Skin of body (tissue), 2 donors: Measurements from ENCODE around the gene FBXL13. TPM values are rescaled to one million over a fixed set of nuclear protein-coding genes. Genes with fewer than 3 reads are reported as not detected.
"Not testable (repeated sequence)": the region's sequence is repeated elsewhere in the genome, so short reads cannot be mapped to it uniquely, and the experiment has no call there.

ENCODE experiments used
- DNase-seq: peaks from one replicate; lab custom pipeline; 2025; lab: John Stamatoyannopoulos, UW
- total RNA-seq: library from RNA; depleted of rRNA; stranded (reverse); fragments of >200 nt; gene quantifications from one replicate; pipeline ENCODE4 v1.2.3, GENCODE V29; 2014

FBXL13 gene
- total RNA-seq, 1 donor from 2014 or later = 2.8 TPM

DNA sequence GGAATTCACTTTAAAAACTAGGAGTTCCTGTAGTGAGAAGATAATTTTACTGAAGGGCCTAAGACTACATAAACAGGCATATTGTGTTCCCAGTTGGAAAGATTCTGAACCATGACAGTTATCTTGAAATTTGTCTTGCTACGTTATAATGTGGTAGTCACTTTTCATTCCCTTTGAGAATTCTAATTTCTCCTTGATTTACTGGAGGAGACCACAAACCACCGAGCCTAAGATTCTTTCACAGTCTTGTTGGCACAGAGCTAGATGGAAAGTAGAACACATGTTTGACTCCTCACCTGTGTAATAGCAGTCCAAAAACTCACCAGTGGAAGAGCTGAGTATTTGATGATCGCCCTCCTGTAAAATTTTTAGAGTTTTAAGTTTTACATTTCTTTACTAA, 5.2 kb upstream of the FBXL13 start:
- DNase-seq = no peak

DNA sequence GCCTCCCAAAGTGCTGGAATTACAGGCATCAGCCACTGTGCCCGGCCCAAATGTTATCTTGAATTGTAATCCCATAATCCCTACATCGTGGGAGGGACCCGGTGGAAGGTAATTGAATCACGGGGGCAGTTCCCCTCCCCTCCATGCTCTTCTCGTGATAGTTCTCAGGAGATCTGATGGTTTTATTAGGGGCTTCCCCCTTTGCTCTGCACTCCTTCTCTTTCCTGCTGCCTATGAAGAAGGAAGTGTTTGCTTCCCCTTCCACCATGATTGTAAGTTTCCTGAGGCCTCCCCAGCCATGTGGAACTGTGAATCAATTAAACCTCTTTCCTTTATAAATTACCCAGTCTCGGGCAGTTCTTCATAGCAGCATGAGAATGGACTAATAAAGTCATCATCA, 3.6 kb upstream of the FBXL13 start:
- not testable (repeated sequence) for DNase-seq

DNA sequence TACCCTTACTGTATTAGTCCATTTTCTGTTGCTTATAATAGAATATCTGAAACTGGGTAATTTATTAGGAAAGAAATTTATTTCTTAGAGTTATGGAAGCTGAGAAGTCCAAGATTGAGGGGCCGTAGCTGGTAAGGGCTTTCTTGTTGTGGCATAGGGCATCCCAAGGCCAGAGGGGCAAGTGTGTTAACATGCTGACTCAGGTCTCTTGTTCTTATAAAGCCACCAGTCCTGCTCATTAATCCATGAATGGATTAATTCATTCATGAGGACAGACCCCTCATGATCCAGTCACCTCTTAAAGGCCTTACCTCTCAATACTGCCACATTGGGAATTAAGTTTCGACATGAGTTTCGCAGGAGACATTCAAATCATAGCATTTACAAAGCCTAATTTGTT, 2.7 kb upstream of the FBXL13 start:
- DNase-seq = no peak

GRCh38 chr7:103076764-103077163, 2.2 kb upstream of the FBXL13 start:
- no peak for DNase-seq

- peak; percentile 14 for DNase-seq
These were observed 832 bp upstream of the FBXL13 start for GRCh38 chr7:103075337-103075918.

DNA sequence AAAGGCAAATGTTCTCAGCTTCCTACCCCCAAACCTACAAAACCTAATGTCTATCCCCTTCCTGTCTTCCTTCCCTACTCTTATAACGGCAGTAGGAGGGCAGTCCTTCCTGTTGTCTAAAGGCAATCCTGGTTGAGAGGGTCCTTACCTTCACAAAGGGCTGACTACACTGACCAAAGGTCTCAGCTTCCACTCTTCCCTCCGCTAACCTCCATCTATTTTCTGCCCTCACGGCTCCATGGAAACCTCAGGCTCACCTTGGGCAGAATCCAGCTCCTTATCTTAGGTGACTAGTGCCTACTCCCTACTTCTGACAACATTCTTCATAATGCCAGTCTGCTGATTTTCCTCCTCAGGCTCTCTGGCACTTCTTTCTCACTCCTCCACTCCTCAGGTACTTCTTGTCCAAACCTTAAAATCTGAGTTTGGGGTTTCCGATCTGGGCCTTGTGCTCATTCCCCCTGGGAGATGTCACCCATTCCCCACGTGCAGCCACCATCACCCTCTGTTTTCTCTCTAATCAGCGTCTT, 542 bp downstream of the FBXL13 start:
- DNase-seq = no peak

DNA sequence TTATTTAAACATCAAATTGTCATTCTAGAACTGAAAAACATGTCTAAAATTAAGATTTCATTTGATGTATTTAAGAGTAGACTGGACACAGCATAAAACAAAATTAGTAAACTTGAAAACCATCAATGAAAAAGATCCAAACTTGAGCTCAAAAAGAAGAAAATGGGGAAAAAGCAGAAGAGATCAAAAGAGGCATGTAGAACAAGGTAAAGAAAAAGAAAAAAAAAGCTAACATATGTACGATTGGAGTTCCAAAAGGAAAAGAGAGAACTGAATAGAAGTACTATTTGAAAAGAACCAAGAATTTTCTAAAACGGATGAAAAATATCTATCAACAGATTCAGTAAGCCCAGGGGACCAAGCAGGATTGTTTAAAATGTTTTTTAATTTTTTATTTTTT, 3.6 kb downstream of the FBXL13 start:
- no peak for DNase-seq

GRCh38 chr7:103068414-103069403, 5.9 kb downstream of the FBXL13 start:
- no peak for DNase-seq

DNA sequence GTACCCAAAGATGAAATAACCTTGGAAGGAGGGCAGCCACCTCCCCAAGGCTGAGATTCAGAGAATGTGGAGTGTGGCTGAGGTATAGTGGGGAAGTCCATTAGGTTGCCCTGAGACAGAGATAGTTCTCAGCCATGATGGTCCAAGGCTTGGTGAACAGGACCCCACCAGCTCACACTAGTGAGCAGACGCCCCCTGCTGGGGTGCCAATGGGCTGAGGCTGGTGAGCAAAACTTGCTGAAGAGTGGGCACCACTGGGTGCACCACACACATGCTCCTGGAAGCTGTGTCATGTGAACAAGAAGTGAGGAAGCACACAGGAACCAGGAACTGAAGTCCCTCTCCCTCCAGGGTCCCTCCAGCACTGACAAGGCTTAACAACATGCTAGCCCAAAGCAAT, 8.9 kb downstream of the FBXL13 start:
- no peak for DNase-seq

- DNase-seq = no peak
These were observed 10.7 kb downstream of the FBXL13 start for GRCh38 chr7:103063895-103064294.

DNA sequence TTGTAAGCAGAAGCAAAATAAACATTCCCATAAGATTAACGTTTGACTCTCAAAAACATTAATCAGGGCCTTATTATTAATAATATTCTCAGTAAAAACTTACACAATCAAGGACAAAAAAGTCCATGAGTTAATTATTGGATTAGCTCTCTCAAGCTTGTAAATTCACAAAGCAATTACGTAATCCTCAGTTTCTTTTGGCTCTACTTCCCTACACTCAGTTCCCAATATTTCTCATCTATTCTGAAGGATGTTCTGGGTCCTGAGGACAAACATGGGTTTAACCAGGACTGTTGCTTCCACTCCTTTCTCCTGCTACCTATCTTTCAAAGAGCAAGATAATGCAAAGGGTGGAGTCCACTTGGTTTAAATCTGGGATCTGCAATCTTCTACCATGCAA, 15.1 kb downstream of the FBXL13 start:
- DNase-seq = no peak

- no peak for DNase-seq
These were observed 16.5 kb downstream of the FBXL13 start for GRCh38 chr7:103058122-103058521.

DNA sequence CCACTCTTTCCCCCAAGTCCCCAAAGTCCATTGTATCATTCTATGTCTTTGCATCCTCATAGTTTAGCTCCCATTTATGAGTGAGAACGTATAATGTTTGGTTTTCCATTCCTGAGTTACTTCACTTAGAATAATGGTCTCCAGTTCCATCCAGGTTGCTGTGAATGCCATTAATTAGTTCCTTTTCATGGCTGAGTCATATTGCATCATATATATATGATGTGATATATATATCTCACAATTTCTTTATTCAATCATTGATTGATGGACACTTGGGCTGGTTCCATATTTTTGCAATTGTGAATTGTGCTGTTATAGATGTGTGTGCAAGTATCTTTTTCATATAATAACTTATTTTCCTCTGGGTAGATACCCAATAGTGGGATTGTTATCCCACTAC, 18.6 kb downstream of the FBXL13 start:
- not testable (repeated sequence) for DNase-seq

DNA sequence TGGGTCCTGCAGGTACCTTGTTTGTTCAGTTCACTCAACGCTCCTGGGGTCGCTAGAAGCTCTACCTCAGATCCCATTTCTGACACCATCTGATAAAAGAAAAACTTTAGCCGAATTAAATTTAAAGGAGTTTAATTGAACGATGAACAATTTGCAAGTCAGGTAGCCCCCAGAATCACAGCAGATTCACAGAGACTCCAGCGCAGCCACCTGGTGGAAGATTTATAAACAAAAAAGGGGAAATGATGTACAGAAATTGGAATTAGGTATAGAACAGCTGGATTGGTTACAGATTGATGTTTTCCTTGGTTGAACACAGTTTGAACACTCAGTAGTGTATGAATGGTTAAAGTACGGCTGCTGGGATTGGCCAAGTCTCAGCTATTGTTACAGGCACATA, 23.1 kb downstream of the FBXL13 start:
- no peak for DNase-seq

DNA sequence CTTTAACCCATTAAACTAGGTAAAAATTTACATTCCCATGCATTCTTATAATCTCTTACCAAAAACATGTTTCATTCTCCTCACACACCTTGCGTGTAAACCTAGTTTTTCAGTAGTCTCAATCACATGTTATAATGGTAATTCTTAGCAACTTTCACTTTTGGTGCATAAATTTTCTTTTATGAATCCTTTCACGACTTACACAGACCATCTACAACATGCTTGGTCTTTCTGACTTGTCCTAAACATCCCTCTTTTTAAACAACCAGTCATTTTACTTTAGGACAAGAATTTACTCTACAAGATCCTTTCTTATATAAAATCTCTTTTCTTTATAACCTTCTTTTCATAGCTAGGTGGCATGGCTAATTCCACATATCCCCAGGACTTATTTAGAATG, 25.8 kb downstream of the FBXL13 start:
- no peak for DNase-seq

DNA sequence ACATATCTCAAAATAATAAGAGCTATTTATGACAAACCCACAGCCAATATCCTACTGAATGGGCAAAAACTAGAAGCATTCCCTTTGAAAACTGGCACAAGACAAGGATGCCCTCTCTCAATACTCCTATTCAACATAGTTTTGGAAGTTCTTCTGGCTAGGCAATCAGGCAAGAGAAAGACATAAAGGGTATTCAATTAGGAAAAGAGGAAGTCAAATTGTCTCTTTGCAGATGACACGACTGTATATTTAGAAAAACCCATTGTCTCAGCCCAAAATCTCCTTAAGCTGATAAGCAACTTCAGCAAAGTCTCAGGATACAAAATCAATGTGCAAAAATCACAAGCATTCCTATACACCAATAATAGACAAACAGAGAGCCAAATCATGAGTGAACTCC, 32.8 kb downstream of the FBXL13 start:
- not testable (repeated sequence) for DNase-seq

GRCh38 chr7:103037823-103038739, 36.5 kb downstream of the FBXL13 start:
- DNase-seq = not testable (repeated sequence)

DNA sequence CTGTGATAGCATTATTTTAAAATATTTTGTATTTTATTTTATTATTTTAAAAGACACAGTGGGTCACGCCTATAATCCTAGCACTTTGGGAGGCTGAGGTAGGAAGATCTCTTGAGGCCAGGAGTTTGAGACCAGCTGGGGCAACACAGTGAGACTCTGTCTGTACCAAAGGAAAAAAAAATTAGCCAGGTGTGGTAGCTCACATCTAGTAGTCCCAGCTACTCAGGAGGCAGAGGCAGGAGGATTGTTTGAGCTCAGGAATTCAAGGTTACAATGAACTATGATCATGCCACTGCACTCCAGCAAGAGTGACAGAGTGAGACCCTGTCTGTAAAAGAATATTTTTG, 37.1 kb downstream of the FBXL13 start:
- no peak for DNase-seq

DNA sequence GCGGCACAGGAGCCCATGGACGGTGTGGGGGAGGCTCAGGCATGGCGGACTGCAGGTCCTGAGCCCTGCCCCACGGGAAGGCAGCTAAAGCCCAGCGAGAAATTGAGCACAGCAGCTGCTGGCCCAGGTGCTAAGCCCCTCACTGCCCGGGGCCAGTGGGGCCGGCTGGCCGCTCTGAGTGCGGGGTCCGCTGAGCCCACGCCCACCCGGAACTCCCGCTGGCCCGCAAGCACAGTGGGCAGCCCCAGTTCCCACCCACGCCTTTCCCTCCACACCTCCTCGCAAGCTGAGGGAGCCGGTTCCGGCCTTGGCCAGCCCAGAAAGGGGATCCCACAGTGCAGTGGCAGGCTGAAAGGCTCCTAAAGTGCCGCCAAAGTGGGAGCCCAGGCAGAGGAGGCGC, 40.3 kb downstream of the FBXL13 start:
- not testable (repeated sequence) for DNase-seq

- no peak for DNase-seq
These were observed 42.8 kb downstream of the FBXL13 start for GRCh38 chr7:103031781-103032180.

- DNase-seq = no peak
These were observed 43.6 kb downstream of the FBXL13 start for GRCh38 chr7:103031024-103031423.

DNA sequence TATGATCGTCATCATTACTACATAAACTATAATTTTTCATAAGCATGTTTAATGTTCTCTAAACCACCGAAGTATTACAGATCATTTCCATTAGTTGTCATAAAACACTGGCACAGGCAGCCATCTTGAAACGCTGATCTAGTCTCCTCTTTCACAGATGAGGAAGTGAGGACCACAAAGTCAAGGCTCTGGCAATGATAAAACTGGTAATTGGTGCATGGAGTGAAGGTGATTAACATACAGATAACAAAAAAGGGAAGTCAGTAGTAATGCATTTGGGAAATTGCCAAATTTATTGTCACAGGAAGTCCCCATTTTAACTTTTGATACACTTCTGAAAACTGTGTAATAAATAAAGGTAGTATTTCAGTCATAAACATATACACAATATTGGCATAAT, 49.3 kb downstream of the FBXL13 start:
- no peak for DNase-seq
